Measurements from ENCODE around the gene MCTP1.

DNA sequence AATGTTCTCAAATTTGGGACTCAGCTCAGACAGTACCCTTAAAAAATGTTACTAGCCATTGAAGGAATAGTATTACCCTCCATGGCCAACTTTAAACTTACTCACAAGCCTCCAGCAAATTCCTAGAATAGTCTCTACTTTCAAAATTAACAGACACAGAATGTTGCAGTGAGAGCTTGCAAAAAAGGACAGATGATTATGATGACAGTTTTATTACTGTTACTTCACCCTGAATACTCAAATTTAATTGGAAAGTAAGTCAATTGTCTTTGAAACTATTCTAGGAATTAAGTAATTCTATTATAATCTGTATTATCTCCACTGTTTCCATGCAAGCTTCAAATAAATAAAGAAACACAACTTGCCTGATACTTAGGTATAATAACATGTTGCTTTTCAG is 378.1 kb downstream of the MCTP1 start:
- TF ChIP-seq, protein P1, sequence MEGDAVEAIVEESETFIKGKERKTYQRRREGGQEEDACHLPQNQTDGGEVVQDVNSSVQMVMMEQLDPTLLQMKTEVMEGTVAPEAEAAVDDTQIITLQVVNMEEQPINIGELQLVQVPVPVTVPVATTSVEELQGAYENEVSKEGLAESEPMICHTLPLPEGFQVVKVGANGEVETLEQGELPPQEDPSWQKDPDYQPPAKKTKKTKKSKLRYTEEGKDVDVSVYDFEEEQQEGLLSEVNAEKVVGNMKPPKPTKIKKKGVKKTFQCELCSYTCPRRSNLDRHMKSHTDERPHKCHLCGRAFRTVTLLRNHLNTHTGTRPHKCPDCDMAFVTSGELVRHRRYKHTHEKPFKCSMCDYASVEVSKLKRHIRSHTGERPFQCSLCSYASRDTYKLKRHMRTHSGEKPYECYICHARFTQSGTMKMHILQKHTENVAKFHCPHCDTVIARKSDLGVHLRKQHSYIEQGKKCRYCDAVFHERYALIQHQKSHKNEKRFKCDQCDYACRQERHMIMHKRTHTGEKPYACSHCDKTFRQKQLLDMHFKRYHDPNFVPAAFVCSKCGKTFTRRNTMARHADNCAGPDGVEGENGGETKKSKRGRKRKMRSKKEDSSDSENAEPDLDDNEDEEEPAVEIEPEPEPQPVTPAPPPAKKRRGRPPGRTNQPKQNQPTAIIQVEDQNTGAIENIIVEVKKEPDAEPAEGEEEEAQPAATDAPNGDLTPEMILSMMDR (IDR thresholded peaks at IDR 0.05): no peak
- TF ChIP-seq ZFX (IDR thresholded peaks at IDR 0.05; ENCODE audit: borderline replicate concordance): no peak
